CD4-positive, CD25-positive, alpha-beta regulatory T cell (primary cell): ENCODE results near the gene SPDEF. TPM values are rescaled to one million over a fixed set of nuclear protein-coding genes. Genes with fewer than 3 reads are reported as not detected.

ENCODE experiments used
- polyA plus RNA-seq, 4 donors: library from polyadenylated mRNA; unstranded; fragments of 300-500 nt; fragmentation: Illumina TruSeq; gene quantifications; one replicate each; pipeline ENCODE4 v1.2.3, GENCODE V29; 2021
- total RNA-seq: library from RNA; stranded (reverse); gene quantifications from one replicate; pipeline ENCODE4 v1.2.3, GENCODE V29; 2022

Gene SPDEF
- total and polyA plus RNA-seq, 5 donors from 2014 or later, result 0.35 TPM; not detected in 4

Other genes starting within 250 kb of the SPDEF start
- gene NUDT3, start 163.7 kb downstream of the SPDEF start, total RNA-seq, result 22.4 TPM
- 10 to 100 TPM in 1 of 4 donors, 1 to 10 TPM in 3; 8.5 to 10.1 (median 9.8) TPM for gene NUDT3, start 163.7 kb downstream of the SPDEF start, polyA plus RNA-seq
- 1,546 TPM for gene RPS10, start 130.3 kb downstream of the SPDEF start, total RNA-seq
- gene RPS10, start 130.3 kb downstream of the SPDEF start, polyA plus RNA-seq, result 1,000 to 10,000 TPM; 1,432 to 2,034 (median 1,717) TPM
- gene PACSIN1, start 90.3 kb downstream of the SPDEF start, total RNA-seq, result 1.7 TPM
- under 1 TPM; 0.14 to 0.81 (median 0.27) TPM for gene PACSIN1, start 90.3 kb downstream of the SPDEF start, polyA plus RNA-seq
- gene ILRUN, start 140.4 kb upstream of the SPDEF start, total RNA-seq, result 89.6 TPM
- gene ILRUN, start 140.4 kb upstream of the SPDEF start, polyA plus RNA-seq, result 10 to 100 TPM; 18.7 to 23.4 (median 22.9) TPM
- 60.3 TPM for gene SNRPC, start 201.2 kb upstream of the SPDEF start, total RNA-seq
- gene SNRPC, start 201.2 kb upstream of the SPDEF start, polyA plus RNA-seq, result 100 to 1,000 TPM; 306 to 365 (median 322) TPM
- 7.1 TPM for gene BLTP3A, start 235.8 kb upstream of the SPDEF start, total RNA-seq
- 1 to 10 TPM in 3 of 4 donors, under 1 TPM in 1; 0.95 to 1.2 (median 1.1) TPM for gene BLTP3A, start 235.8 kb upstream of the SPDEF start, polyA plus RNA-seq